Measurements from ENCODE around the gene SNX9. TPM values are rescaled to one million over a fixed set of nuclear protein-coding genes. Genes with fewer than 3 reads are reported as not detected.

The SNX9 gene
- polyA plus RNA-seq, 1 donor from 2014 or later, result 7.0 TPM

DNA sequence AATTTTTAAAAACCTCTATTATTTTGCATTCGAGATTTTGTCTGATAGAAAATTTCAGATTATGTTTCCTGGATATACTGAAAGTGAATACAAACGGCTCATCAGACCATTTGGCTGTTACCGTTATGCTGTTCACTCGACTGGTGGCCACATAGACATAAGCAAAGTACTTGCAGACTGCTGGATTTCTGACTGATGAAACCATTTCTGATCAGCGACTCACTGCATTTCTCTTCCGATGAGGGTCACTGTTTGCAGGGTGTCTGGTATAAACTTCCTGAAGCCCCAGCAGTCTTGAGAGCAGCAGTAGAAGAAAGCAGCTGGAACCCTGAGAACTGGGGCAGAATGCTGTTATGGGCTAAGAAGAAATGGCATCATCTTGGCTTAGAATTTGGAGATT, 17.7 kb downstream of the SNX9 start:
- H3K27me3 ChIP-seq (ENCODE audit: insufficient read depth, low read depth, low read length), result no peaks in the 10 kb centered on the region
- H3F3A ChIP-seq (ENCODE audit: insufficient read depth, low read length, poor library complexity, severe bottlenecking), result no peaks in the 10 kb centered on the region
- no peaks in the 10 kb centered on the region for H3K36me3 ChIP-seq (ENCODE audit: insufficient read depth, low read length)
- no peaks in the 10 kb centered on the region for H3K9me3 ChIP-seq (ENCODE audit: low read length)
- H3K9ac ChIP-seq (ENCODE audit: low read length), result no peak overlapping the region
- no peak overlapping the region for H3K27ac ChIP-seq (ENCODE audit: low read length)
- no peak overlapping the region for H3K4me2 ChIP-seq (ENCODE audit: low read length)
- no peak overlapping the region for H3K4me3 ChIP-seq (ENCODE audit: low read length)
- peaks cover 33% of the 10 kb centered on the region for H3K79me2 ChIP-seq (replicated peaks; ENCODE audit: insufficient read depth, low read length)
- H3K9me2 ChIP-seq (ENCODE audit: insufficient read depth, low read length), result no peaks in the 10 kb centered on the region
- H4K20me1 ChIP-seq (ENCODE audit: insufficient read depth), result no peaks in the 10 kb centered on the region
- no peak overlapping the region for H2AFZ ChIP-seq (ENCODE audit: low read depth, low read length)
- TF ChIP-seq MXI1 (conservative IDR thresholded peaks at IDR 0.05; ENCODE audit: poor library complexity, severe bottlenecking) (no peak), EZH2 (IDR thresholded peaks at IDR 0.05; ENCODE audit: borderline replicate concordance, insufficient read depth, low read length, poor library complexity, severe bottlenecking) (no peak), EP300 (conservative IDR thresholded peaks at IDR 0.05; ENCODE audit: poor library complexity, severe bottlenecking) (no peak), TAF1 (IDR thresholded peaks at IDR 0.05; ENCODE audit: low read depth) (no peak), RAD21 (conservative IDR thresholded peaks at IDR 0.05) (no peak), POLR2AphosphoS5 (IDR thresholded peaks at IDR 0.05) (no peak), SMC3 (conservative IDR thresholded peaks at IDR 0.05; ENCODE audit: poor library complexity) (no peak), REST (IDR thresholded peaks at IDR 0.05; ENCODE audit: borderline replicate concordance) (no peak)
- TF ChIP-seq, protein P1, sequence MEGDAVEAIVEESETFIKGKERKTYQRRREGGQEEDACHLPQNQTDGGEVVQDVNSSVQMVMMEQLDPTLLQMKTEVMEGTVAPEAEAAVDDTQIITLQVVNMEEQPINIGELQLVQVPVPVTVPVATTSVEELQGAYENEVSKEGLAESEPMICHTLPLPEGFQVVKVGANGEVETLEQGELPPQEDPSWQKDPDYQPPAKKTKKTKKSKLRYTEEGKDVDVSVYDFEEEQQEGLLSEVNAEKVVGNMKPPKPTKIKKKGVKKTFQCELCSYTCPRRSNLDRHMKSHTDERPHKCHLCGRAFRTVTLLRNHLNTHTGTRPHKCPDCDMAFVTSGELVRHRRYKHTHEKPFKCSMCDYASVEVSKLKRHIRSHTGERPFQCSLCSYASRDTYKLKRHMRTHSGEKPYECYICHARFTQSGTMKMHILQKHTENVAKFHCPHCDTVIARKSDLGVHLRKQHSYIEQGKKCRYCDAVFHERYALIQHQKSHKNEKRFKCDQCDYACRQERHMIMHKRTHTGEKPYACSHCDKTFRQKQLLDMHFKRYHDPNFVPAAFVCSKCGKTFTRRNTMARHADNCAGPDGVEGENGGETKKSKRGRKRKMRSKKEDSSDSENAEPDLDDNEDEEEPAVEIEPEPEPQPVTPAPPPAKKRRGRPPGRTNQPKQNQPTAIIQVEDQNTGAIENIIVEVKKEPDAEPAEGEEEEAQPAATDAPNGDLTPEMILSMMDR (IDR thresholded peaks at IDR 0.05; ENCODE audit: poor library complexity, severe bottlenecking), result no peak

GRCh38 chr6:157841211-157841840, 18.3 kb downstream of the SNX9 start:
- no peaks in the 10 kb centered on the region for H3K36me3 ChIP-seq (ENCODE audit: insufficient read depth, low read length)
- no peaks in the 10 kb centered on the region for H3F3A ChIP-seq (ENCODE audit: insufficient read depth, low read length, poor library complexity, severe bottlenecking)
- no peak overlapping the region for H3K27ac ChIP-seq (ENCODE audit: low read length)
- H3K9me3 ChIP-seq (ENCODE audit: low read length), result no peaks in the 10 kb centered on the region
- no peaks in the 10 kb centered on the region for H3K27me3 ChIP-seq (ENCODE audit: insufficient read depth, low read depth, low read length)
- no peak overlapping the region for H3K4me3 ChIP-seq (ENCODE audit: low read length)
- TF ChIP-seq REST (IDR thresholded peaks at IDR 0.05; ENCODE audit: borderline replicate concordance) (no peak), POLR2AphosphoS5 (IDR thresholded peaks at IDR 0.05) (no peak), TAF1 (IDR thresholded peaks at IDR 0.05; ENCODE audit: low read depth) (no peak), RAD21 (conservative IDR thresholded peaks at IDR 0.05) (no peak), EP300 (conservative IDR thresholded peaks at IDR 0.05; ENCODE audit: poor library complexity, severe bottlenecking) (no peak), SMC3 (conservative IDR thresholded peaks at IDR 0.05; ENCODE audit: poor library complexity) (no peak), EZH2 (IDR thresholded peaks at IDR 0.05; ENCODE audit: borderline replicate concordance, insufficient read depth, low read length, poor library complexity, severe bottlenecking) (no peak), MXI1 (conservative IDR thresholded peaks at IDR 0.05; ENCODE audit: poor library complexity, severe bottlenecking) (no peak)
- TF ChIP-seq, protein P1 (IDR thresholded peaks at IDR 0.05; ENCODE audit: poor library complexity, severe bottlenecking), result no peak
- peaks cover 28% of the 10 kb centered on the region for H3K79me2 ChIP-seq (replicated peaks; ENCODE audit: insufficient read depth, low read length)
- no peaks in the 10 kb centered on the region for H3K9me2 ChIP-seq (ENCODE audit: insufficient read depth, low read length)
- no peak overlapping the region for H3K9ac ChIP-seq (ENCODE audit: low read length)
- H4K20me1 ChIP-seq (ENCODE audit: insufficient read depth), result no peaks in the 10 kb centered on the region
- H3K4me2 ChIP-seq (ENCODE audit: low read length), result no peak overlapping the region
- H2AFZ ChIP-seq (ENCODE audit: low read depth, low read length), result no peak overlapping the region

Measured in neural cell (in vitro differentiated cells).